Endothelial cell of umbilical vein (primary cell): ENCODE data around the gene PRKD1. TPM values are rescaled to one million over a fixed set of nuclear protein-coding genes. Genes with fewer than 3 reads are reported as not detected.

Experiments used
- BruUV-seq: library from RNA; stranded (reverse); fragments of 400-500 nt; replicated peaks from 2 replicates; lab custom pipeline; 2021; lab: Mats Ljungman, UMichigan
- CTCF ChIA-PET: fragments of 300-600, 350-600 bp; sonication (Branson Sonifier 250); formaldehyde crosslinking; loops from one replicate; lab custom pipeline; 2021; ENCODE audit warnings: antibody characterized with exemption, inconsistent platforms; lab: Charles Lee
- POLR2A ChIA-PET: fragments of 300-600, 350-600 bp; sonication (Branson Sonifier 250); formaldehyde crosslinking; loops from one replicate; lab custom pipeline; 2021; ENCODE audit warnings: antibody characterized with exemption, inconsistent platforms; lab: Charles Lee
- DNase-seq: peaks from one replicate; pipeline ENCODE4 v3.0.0-alpha.2; 2011; ENCODE audit warnings: low read depth, low spot score
- FAIRE-seq: peaks from 2 replicates; lab custom pipeline; 2011; peaks lifted over from hg19 to GRCh38; lab: Jason Lieb, UNC
- H2AFZ ChIP-seq: 2 replicates; pipeline ENCODE4 v1.6.0; 2012; ENCODE audit warnings: low read depth, low read length, control low read depth, inconsistent platforms
- H3K27ac ChIP-seq: 2 replicates; pipeline ENCODE4 v1.5.1; 2011; ENCODE audit warnings: low read depth, mild to moderate bottlenecking, control low read depth, low read length, moderate library complexity; ENCODE audit not compliant: insufficient read depth
- H3K27me3 ChIP-seq, 2 experiments: 2 replicates each; pipeline versions ENCODE4 v1.6.0 to v1.6.1; 2011; ENCODE audit warnings: low read length in 2 of 2, mixed read lengths in 1 of 2; ENCODE audit not compliant: control insufficient read depth in 2 of 2, insufficient read depth in 2 of 2
- H3K36me3 ChIP-seq, 2 experiments: 2 replicates in 1 of 2; 3 replicates in 1 of 2; pipeline ENCODE4 v1.5.1; 2011; ENCODE audit warnings: low read length in 2 of 2, mild to moderate bottlenecking in 1 of 2, moderate library complexity in 1 of 2; ENCODE audit not compliant: control insufficient read depth in 2 of 2, insufficient read depth in 2 of 2; ENCODE audit errors: extremely low read depth in 1 of 2
- H3K4me1 ChIP-seq: 3 replicates; pipeline ENCODE4 v1.5.1; 2011; ENCODE audit warnings: mild to moderate bottlenecking, low read length; ENCODE audit not compliant: control insufficient read depth, insufficient read depth; ENCODE audit errors: extremely low read depth
- H3K4me2 ChIP-seq: 2 replicates; pipeline ENCODE4 v1.6.1; 2011; ENCODE audit warnings: low read length, control low read depth, mixed read lengths; ENCODE audit not compliant: insufficient read depth
- H3K4me3 ChIP-seq, 3 experiments: fragments of 200-600 bp in 1 of 3; sonication (generic), shearing (Covaris generic) in 1 of 3; replicated peaks in 1 of 3; 2 replicates each; pipeline ENCODE4 v1.5.1; 2011 to 2016; ENCODE audit warnings: control low read depth in 3 of 3, low read length in 3 of 3, mild to moderate bottlenecking in 2 of 3, inconsistent platforms in 1 of 3, low read depth in 1 of 3, moderate library complexity in 1 of 3; ENCODE audit not compliant: insufficient read depth in 1 of 3
- H3K79me2 ChIP-seq: 2 replicates; pipeline ENCODE4 v1.6.0; 2012; ENCODE audit warnings: low read length, inconsistent platforms; ENCODE audit not compliant: control insufficient read depth, insufficient read depth
- H3K9ac ChIP-seq: replicated peaks from 2 replicates; pipeline ENCODE3; 2011; ENCODE audit warnings: low read length, control low read depth; ENCODE audit not compliant: insufficient read depth; ENCODE audit errors: extremely low read depth
- H3K9me1 ChIP-seq: replicated peaks from 3 replicates; pipeline ENCODE4 v1.6.0; 2011; ENCODE audit warnings: mild to moderate bottlenecking, low read length; ENCODE audit not compliant: control insufficient read depth, insufficient read depth; ENCODE audit errors: extremely low read depth
- H3K9me3 ChIP-seq: replicated peaks from 2 replicates; pipeline ENCODE4 v1.5.1; 2012; ENCODE audit warnings: low read length, inconsistent platforms; ENCODE audit not compliant: control insufficient read depth, insufficient read depth
- H4K20me1 ChIP-seq: replicated peaks from 2 replicates; pipeline ENCODE3; 2011; ENCODE audit warnings: mild to moderate bottlenecking, low read length; ENCODE audit not compliant: control insufficient read depth, insufficient read depth; ENCODE audit errors: extremely low read depth
- EZH2 ChIP-seq: IDR thresholded peaks from 2 replicates; pipeline ENCODE4 v1.6.1; 2012; ENCODE audit warnings: borderline replicate concordance, low read depth, mild to moderate bottlenecking, moderate library complexity, low read length, inconsistent platforms; ENCODE audit not compliant: severe bottlenecking
- FOS ChIP-seq: IDR thresholded peaks from 2 replicates; pipeline ENCODE4 v1.6.1; 2011; ENCODE audit warnings: mild to moderate bottlenecking, low read length, moderate library complexity, borderline replicate concordance; ENCODE audit not compliant: insufficient read depth
- GATA2 ChIP-seq: IDR thresholded peaks from 2 replicates; pipeline ENCODE4 v1.7.0; 2011; ENCODE audit warnings: low read depth, mild to moderate bottlenecking, moderate library complexity, mixed read lengths, low read length; ENCODE audit not compliant: insufficient read length, insufficient read depth
- JUN ChIP-seq: IDR thresholded peaks from 2 replicates; pipeline ENCODE4 v1.6.1; 2011; ENCODE audit warnings: borderline replicate concordance, low read depth; ENCODE audit not compliant: insufficient read length, insufficient read depth
- MYC ChIP-seq: IDR thresholded peaks from one replicate; pipeline ENCODE4 v1.6.1; 2011; ENCODE audit warnings: mild to moderate bottlenecking, low read depth, low read length
- POLR2A ChIP-seq: IDR thresholded peaks from 2 replicates; pipeline ENCODE4 v1.6.1; 2012; ENCODE audit warnings: low read depth, mild to moderate bottlenecking, control low read depth, low read length
- POLR2AphosphoS5 ChIP-seq: IDR thresholded peaks from 2 replicates; pipeline ENCODE4 v1.6.1; 2012; ENCODE audit warnings: low read depth, mild to moderate bottlenecking, control low read depth, low read length, moderate library complexity; ENCODE audit not compliant: insufficient read depth
- dilution Hi-C: fragments of 300-500 bp; cut with MboI; formaldehyde crosslinking; loops from one replicate; pipeline ENCODE4 v1.15.0; 2019; ENCODE audit warnings: low sequenced_read_pairs; ENCODE audit not compliant: extremely low pct_ligation_motif_present
- intact Hi-C: fragments of 100-400 bp; cut with micrococcal nuclease; formaldehyde crosslinking; loops from one replicate; pipeline ENCODE4 v1.10.0; 2022
- polyA plus RNA-seq, 4 experiments: library from polyadenylated mRNA; depleted of rRNA in 3 of 4; stranded (reverse) in 3 of 4; unstranded in 1 of 4; fragments of >200 nt; gene quantifications; 2 replicates each; pipeline versions ENCODE4 v1.2.1 to v1.2.3, GENCODE V29; 2011 to 2012; ENCODE audit warnings: missing spikeins in 1 of 4
- total RNA-seq: library from RNA; stranded (reverse); gene quantifications from 2 replicates; pipeline ENCODE4 v1.2.3, GENCODE V29; 2021
- TF ChIP-seq, protein P1 (sequence below): IDR thresholded peaks from 2 replicates; pipeline ENCODE4 v1.6.1; 2011; ENCODE audit not compliant: insufficient read depth, insufficient read length
- TF ChIP-seq, protein P2 (sequence below), 2 donors: IDR thresholded peaks; 1 replicate in 1 of 2; 2 replicates in 1 of 2; pipeline ENCODE4 v1.5.1; 2011; ENCODE audit warnings: low read length in 2 of 2, mild to moderate bottlenecking in 2 of 2, moderate library complexity in 2 of 2, control low read depth in 1 of 2, inconsistent platforms in 1 of 2, low read depth in 1 of 2; ENCODE audit not compliant: insufficient read depth in 1 of 2; ENCODE audit errors: extremely low read depth in 1 of 2

The PRKD1 gene
- total and polyA plus RNA-seq, 2 donors (not counting 3 experiments of a cell fraction or from before 2014, with no cell fraction given) = 3.9 to 10.9 TPM

GRCh38 chr14:29652571-29652970 is 275.1 kb downstream of the PRKD1 start:
- no peaks in the 10 kb centered on the region for H4K20me1 ChIP-seq
- H3K4me2 ChIP-seq = no peak overlapping the region
- TF ChIP-seq, protein P1, sequence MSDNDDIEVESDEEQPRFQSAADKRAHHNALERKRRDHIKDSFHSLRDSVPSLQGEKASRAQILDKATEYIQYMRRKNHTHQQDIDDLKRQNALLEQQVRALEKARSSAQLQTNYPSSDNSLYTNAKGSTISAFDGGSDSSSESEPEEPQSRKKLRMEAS = no peak
- no peak for TF ChIP-seq MYC
- no peak for TF ChIP-seq EZH2
- TF ChIP-seq, protein P2, sequence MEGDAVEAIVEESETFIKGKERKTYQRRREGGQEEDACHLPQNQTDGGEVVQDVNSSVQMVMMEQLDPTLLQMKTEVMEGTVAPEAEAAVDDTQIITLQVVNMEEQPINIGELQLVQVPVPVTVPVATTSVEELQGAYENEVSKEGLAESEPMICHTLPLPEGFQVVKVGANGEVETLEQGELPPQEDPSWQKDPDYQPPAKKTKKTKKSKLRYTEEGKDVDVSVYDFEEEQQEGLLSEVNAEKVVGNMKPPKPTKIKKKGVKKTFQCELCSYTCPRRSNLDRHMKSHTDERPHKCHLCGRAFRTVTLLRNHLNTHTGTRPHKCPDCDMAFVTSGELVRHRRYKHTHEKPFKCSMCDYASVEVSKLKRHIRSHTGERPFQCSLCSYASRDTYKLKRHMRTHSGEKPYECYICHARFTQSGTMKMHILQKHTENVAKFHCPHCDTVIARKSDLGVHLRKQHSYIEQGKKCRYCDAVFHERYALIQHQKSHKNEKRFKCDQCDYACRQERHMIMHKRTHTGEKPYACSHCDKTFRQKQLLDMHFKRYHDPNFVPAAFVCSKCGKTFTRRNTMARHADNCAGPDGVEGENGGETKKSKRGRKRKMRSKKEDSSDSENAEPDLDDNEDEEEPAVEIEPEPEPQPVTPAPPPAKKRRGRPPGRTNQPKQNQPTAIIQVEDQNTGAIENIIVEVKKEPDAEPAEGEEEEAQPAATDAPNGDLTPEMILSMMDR (IDR thresholded peaks at IDR 0.05; ENCODE audit: extremely low read depth in 1 of 2, insufficient read depth in 1 of 2, low read depth in 1 of 2, low read length in 2 of 2) = no peak
- no peak for TF ChIP-seq POLR2AphosphoS5
- TF ChIP-seq POLR2A = no peak
- no peak for TF ChIP-seq GATA2
- no peak for TF ChIP-seq FOS
- no peak for TF ChIP-seq JUN
- no peak overlapping the region for H2AFZ ChIP-seq
- H3K27ac ChIP-seq = no peak overlapping the region
- POLR2A ChIA-PET = no interaction called here
- H3K9ac ChIP-seq = no peak overlapping the region
- no peaks in the 10 kb centered on the region for H3K36me3 ChIP-seq
- no peaks in the 10 kb centered on the region for H3K79me2 ChIP-seq
- no TSS peak for BruUV-seq
- DNase-seq (no peak), FAIRE-seq (no peak)
- no peaks in the 10 kb centered on the region for H3K27me3 ChIP-seq
- H3K4me1 ChIP-seq = peaks cover 14% of the 10 kb centered on the region
- no peak overlapping the region for H3K4me3 ChIP-seq
- dilution Hi-C loops (no loop called here), intact Hi-C loops (no loop called here)
- peaks cover 2% of the 10 kb centered on the region for H3K9me3 ChIP-seq
- CTCF ChIA-PET = no interaction called here
- no peaks in the 10 kb centered on the region for H3K9me1 ChIP-seq
